ENCODE data around the gene LEO1.

The LEO1 gene

GRCh38 chr15:51917493-51917892 lies 54.1 kb downstream of the LEO1 start:
- H3K27me3 Mint-ChIP-seq, result no peaks in the 10 kb centered on the region
- no peaks in the 10 kb centered on the region for H3K9me3 Mint-ChIP-seq
- no peak overlapping the region for H3K27ac Mint-ChIP-seq
- peaks cover 4% of the 10 kb centered on the region for H3K36me3 Mint-ChIP-seq
- H3K4me1 Mint-ChIP-seq, result no peaks in the 10 kb centered on the region
- no peak overlapping the region for H3K4me3 Mint-ChIP-seq

- H3K27me3 Mint-ChIP-seq, result no peaks in the 10 kb centered on the region
- H3K4me3 Mint-ChIP-seq, result no peak overlapping the region
- H3K9me3 Mint-ChIP-seq, result no peaks in the 10 kb centered on the region
- no peaks in the 10 kb centered on the region for H3K4me1 Mint-ChIP-seq
- H3K36me3 Mint-ChIP-seq, result peaks cover 9% of the 10 kb centered on the region
- H3K27ac Mint-ChIP-seq, result no peak overlapping the region
Observed at GRCh38 chr15:51912528-51912927, 59.0 kb downstream of the LEO1 start.

GRCh38 chr15:51909584-51909983 lies 62.0 kb downstream of the LEO1 start:
- no peak overlapping the region for H3K4me3 Mint-ChIP-seq
- no peak overlapping the region for H3K27ac Mint-ChIP-seq
- H3K27me3 Mint-ChIP-seq, result no peaks in the 10 kb centered on the region
- H3K4me1 Mint-ChIP-seq, result no peaks in the 10 kb centered on the region
- no peaks in the 10 kb centered on the region for H3K9me3 Mint-ChIP-seq
- peaks cover 15% of the 10 kb centered on the region for H3K36me3 Mint-ChIP-seq

- no peak overlapping the region for H3K4me3 Mint-ChIP-seq
- H3K36me3 Mint-ChIP-seq, result peaks cover 15% of the 10 kb centered on the region
- H3K27ac Mint-ChIP-seq, result no peak overlapping the region
- no peaks in the 10 kb centered on the region for H3K4me1 Mint-ChIP-seq
- no peaks in the 10 kb centered on the region for H3K27me3 Mint-ChIP-seq
- no peaks in the 10 kb centered on the region for H3K9me3 Mint-ChIP-seq
Observed at GRCh38 chr15:51908316-51908715, 63.3 kb downstream of the LEO1 start.

GRCh38 chr15:51907136-51907862 lies 64.3 kb downstream of the LEO1 start:
- Mint-ChIP-seq H3K27me3 (no peaks in the 10 kb centered on the region), H3K4me1 (no peaks in the 10 kb centered on the region), H3K9me3 (no peaks in the 10 kb centered on the region), H3K4me3 (no peak overlapping the region), H3K27ac (no peak overlapping the region), H3K36me3 (peaks cover 17% of the 10 kb centered on the region)

GRCh38 chr15:51904931-51905330 lies 66.6 kb downstream of the LEO1 start:
- H3K27ac Mint-ChIP-seq, result no peak overlapping the region
- peaks cover 18% of the 10 kb centered on the region for H3K36me3 Mint-ChIP-seq

GRCh38 chr15:51904421-51904820 lies 67.2 kb downstream of the LEO1 start:
- Mint-ChIP-seq H3K36me3 (peaks cover 20% of the 10 kb centered on the region), H3K4me3 (no peak overlapping the region), H3K4me1 (no peaks in the 10 kb centered on the region), H3K27me3 (no peaks in the 10 kb centered on the region), H3K27ac (no peak overlapping the region), H3K9me3 (no peaks in the 10 kb centered on the region)

More at GRCh38 chr15:51904931-51905330, 66.6 kb downstream of the LEO1 start:
- Mint-ChIP-seq H3K4me1 (no peaks in the 10 kb centered on the region), H3K27me3 (no peaks in the 10 kb centered on the region), H3K9me3 (no peaks in the 10 kb centered on the region), H3K4me3 (no peak overlapping the region)

- Mint-ChIP-seq H3K27me3 (no peaks in the 10 kb centered on the region), H3K36me3 (peaks cover 21% of the 10 kb centered on the region), H3K27ac (no peak overlapping the region), H3K9me3 (no peaks in the 10 kb centered on the region), H3K4me3 (no peak overlapping the region), H3K4me1 (peaks cover 7% of the 10 kb centered on the region)
Observed at GRCh38 chr15:51889486-51889885, 82.1 kb downstream of the LEO1 start.

- Mint-ChIP-seq H3K4me1 (peaks cover 10% of the 10 kb centered on the region), H3K36me3 (peaks cover 24% of the 10 kb centered on the region), H3K27me3 (no peaks in the 10 kb centered on the region), H3K27ac (no peak overlapping the region), H3K4me3 (no peak overlapping the region), H3K9me3 (no peaks in the 10 kb centered on the region)
Observed at GRCh38 chr15:51888593-51889195, 82.9 kb downstream of the LEO1 start.
